GM21447 (cell line): ENCODE measurements around the gene NQO2.
"Not testable (repeated sequence)": the region's sequence is repeated elsewhere in the genome, so short reads cannot be mapped to it uniquely, and the experiment has no call there.

Experiments
- ATAC-seq: cut with Tn5 transposase; IDR thresholded peaks from one replicate; pipeline ENCODE4 v1.9.1; 2021; ENCODE audit not compliant: unreplicated experiment

Gene NQO2

GRCh38 chr6:2969549-2969948, 30.1 kb upstream of the NQO2 start:
- ATAC-seq: no peak

GRCh38 chr6:2970034-2970685, 29.5 kb upstream of the NQO2 start:
- ATAC-seq: no peak

GRCh38 chr6:2970753-2971419, 28.8 kb upstream of the NQO2 start:
- no peak for ATAC-seq

DNA sequence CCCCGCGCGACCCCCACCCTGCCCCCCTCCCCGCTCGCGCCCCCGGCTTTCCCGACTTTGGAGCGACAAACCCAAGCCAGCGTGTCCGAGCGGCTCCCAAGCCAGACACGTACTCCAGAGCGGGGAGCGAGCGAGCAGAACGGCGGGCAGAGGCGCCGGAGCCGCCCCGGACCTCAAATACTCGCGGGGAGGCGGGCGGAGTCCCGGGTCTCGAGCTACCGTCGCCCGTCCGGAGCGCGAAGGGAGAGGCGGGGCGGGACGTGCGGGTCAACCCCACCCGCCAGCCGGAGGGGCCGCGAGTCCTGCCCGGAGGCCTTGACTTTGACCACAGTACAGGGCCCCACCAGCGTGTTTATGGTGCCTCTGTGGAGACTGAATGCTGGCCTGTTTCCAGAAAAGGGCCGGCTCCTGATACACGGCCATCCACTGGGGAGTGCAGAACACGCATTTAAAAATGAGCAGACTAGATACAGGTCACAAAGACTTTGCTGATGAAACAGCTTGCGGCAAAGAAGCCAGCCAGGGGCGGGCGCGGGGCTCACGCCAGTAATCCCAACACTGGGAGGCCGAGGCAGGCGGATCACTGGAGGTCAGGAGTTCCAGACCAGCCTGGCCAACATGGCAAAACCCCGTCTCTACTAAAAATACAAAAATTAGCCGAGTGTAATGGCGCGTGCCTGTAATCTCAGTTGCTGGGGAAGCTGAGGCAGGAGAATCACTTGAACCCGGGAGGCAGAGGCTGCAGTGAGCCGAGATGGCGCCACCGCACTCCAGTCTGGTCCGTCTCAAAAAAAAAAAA, 28.1 kb upstream of the NQO2 start, which contains the start of gene SERPINB6:
SERPINB6 (minus strand) TSS at position 148 of the 799 bp plus-strand sequence. CDS start 12,235 bp downstream, outside the sequence.
- ATAC-seq: no peak

- not testable (repeated sequence) for ATAC-seq
These were observed 27.5 kb upstream of the NQO2 start for GRCh38 chr6:2972219-2972487.

DNA sequence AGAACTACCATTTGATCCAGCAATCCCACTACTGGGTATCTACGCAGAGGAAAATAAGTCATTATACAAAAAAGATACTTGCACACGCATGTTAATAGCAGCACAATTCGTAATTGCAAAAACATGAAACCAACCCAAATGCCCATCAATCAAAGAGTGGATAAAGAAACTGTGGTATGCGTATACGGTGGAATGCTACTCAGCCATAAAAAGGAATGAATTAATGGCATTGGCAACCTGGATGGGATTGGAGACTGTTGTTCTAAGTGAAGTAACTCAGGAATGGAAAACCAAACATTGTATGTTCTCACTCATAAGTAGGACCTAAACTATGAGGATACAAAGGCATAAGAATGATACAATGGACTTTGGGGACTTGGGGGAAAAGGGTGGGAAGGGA, 27.0 kb upstream of the NQO2 start:
- ATAC-seq: not testable (repeated sequence)

DNA sequence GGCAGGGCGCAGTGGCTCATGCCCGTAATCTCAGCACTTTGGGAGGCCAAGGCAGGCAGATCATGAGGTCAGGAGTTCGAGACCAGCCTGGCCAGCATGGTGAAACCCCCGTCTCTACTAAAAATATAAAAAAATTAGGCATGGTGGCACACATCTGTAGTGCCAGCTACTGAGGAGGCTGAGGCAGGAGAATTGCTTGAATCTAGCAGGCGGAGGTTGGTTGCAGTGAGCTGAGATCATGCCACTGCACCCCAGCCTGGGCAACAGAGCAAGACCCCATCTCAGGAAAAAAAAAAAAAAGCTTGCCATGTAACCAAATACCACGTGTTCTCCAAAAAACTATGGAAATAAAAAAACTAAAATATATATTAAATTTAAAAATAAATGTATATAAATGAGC, 26.5 kb upstream of the NQO2 start:
- not testable (repeated sequence) for ATAC-seq

DNA sequence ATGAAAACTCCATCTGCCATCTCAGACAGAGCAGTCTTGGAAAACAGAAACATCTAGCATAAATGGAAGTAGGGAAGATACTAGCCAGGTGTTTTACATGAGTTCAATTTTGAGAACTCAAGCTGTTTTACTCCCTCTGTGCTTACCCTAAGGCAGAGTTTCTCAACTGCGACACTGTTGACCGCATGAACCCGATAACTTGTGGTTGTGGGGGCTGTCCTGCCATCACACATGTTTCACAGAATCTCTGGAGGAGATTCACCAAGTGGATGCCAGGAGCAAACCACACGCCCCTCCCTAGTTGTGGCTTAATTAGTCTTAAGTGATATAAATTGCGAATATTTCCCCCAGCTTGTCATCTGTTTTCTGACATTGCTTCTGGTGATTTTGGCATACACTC, 26.0 kb upstream of the NQO2 start:
- ATAC-seq: no peak

DNA sequence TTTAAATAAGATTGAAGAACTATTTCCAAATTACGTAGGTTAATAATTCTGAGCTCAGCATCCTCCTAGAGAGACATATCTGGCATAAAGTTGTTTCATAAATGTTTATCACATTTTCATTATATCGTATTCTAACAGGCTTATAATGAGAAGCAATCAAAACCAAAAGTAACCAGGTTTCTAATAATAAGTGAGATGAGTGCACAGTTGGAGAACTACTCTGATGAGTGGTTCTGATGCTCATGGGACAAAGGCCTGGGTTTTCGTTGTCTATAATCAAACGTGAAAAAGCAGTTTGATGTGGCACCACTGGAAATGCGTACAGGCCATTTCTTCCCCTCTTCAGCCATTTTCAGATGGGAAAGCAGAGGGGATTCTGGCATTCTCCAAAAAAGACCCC, 23.6 kb upstream of the NQO2 start:
- no peak for ATAC-seq

GRCh38 chr6:2976571-2977085, 23.1 kb upstream of the NQO2 start:
- ATAC-seq: no peak

GRCh38 chr6:2977290-2977689, 22.4 kb upstream of the NQO2 start:
- no peak for ATAC-seq

- ATAC-seq: no peak
These were observed 21.7 kb upstream of the NQO2 start for GRCh38 chr6:2977799-2978590.

DNA sequence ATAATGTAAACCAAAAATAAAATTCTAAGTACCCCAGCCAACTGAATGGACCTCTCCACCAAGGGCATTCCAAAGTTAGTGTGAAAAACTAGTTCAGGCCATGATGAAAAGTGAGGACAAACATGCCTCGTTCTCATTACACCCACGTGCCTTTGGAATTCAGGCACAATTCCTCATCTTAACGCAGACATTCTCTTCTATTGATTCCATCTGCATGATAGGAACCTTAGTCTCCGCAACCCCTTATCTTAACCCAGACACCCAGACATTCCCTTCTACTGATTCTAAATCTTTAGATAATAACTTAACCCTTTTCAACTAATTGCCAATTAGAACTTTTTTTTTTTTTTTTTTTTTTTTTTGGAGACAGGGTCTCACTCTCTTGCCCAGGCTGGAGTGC, 20.8 kb upstream of the NQO2 start:
- ATAC-seq: no peak

GRCh38 chr6:2979819-2980464, 19.8 kb upstream of the NQO2 start:
- no peak for ATAC-seq

GRCh38 chr6:2980465-2980855, 19.2 kb upstream of the NQO2 start:
- ATAC-seq: no peak

DNA sequence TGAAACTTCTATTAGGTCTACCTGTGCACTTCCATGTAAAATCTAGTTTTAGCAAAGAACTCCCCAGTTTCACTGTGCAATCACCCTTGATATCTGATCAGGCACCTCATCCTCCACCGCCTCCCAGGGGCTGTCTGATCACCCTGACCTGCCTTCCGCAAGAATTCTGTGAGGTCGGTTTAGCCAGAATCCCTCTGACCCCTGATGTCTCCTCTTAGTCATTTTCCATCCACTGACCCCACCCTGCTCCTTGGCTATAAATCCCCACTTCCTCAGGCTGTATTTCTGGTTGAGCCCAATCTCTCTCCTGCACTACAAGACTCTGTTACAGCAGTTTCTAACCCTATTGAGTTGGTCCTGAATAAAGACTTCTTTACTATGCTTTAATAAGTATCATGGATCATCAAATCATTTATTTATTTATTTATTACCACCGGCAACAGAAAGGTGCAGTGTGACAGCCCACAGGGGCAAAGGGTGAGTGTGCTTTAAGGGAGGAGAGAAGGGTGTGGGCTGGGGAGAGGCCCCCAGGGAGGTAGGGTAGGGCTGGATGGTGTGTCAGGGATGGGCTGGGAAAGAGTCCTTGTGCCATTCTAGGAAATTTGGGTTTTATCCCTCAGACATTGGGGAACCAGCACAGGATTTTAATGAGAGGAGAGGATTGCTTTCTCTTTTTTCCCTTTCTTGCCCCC, 17.1 kb upstream of the NQO2 start:
- ATAC-seq: no peak

- no peak for ATAC-seq
These were observed 14.8 kb upstream of the NQO2 start for GRCh38 chr6:2984738-2985406.

GRCh38 chr6:2986722-2987221, 12.9 kb upstream of the NQO2 start:
- ATAC-seq: no peak

DNA sequence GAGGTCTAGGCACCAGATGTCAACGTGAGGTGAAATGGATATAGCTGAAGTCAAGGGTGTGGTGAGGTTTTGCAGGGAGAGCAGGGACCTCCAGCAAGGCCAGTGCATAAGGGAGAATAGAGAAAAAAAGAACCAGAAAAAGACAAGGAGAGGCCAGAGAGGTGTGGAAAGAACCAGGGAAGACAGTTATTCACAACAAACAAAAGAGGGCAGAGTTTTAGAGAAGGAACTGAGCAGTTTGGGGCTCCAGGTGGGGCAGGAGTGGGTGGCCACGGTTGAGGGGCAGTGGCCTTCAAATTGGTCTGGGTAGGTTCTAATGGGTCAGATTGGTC, 11.6 kb upstream of the NQO2 start:
- peak; percentile 7 for ATAC-seq
